GM19238 (cell line): ENCODE measurements around the gene PKD1L1.
"Not testable (repeated sequence)": the region's sequence is repeated elsewhere in the genome, so short reads cannot be mapped to it uniquely, and the experiment has no call there.

Experiments used
- DNase-seq: peaks from one replicate; pipeline ENCODE4 v3.0.0; 2011; ENCODE audit warnings: low spot score; ENCODE audit not compliant: insufficient read length

PKD1L1 gene

GRCh38 chr7:47772492-47772891 is 175.8 kb downstream of the PKD1L1 start:
- no peak for DNase-seq

DNA sequence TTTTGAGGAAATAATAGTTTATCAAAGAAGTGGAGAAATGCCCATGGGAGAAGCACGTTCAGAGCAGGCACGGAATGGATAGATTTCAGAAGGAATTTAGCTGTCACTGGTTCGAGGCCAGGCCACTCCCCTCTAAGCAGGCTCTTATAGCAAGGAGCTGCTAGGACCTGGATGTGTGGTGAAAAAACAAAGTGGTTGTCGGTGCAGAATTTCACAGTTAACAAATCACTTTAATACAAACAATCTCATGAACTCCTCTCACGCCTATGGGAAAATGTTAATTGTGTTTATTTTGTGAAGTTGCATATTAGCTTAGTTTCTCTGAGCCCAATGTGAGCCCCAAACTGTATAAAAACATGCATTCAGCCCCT is 176.3 kb downstream of the PKD1L1 start:
- DNase-seq = no peak

- no peak for DNase-seq
Measured at GRCh38 chr7:47771336-47771989, 176.8 kb downstream of the PKD1L1 start.

DNA sequence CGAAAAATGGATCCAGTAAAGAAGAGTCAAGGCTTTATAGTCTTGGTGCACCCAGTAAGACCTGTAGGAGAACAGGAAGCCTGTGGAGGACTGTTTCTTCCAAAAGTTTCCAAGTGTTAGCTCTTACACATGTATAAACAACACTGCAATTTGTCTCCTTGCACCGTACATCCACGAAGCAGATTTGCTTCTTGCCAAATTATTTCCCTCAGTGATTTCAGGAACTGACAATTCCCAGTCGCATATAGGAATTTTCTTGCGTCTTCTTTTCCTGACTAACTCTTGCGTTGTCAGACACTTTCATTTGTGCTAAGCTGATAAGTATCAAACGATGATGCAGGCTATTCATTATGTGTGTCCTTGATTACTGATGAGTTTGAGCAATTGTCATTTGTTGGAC is 182.1 kb downstream of the PKD1L1 start:
- no peak for DNase-seq

DNA sequence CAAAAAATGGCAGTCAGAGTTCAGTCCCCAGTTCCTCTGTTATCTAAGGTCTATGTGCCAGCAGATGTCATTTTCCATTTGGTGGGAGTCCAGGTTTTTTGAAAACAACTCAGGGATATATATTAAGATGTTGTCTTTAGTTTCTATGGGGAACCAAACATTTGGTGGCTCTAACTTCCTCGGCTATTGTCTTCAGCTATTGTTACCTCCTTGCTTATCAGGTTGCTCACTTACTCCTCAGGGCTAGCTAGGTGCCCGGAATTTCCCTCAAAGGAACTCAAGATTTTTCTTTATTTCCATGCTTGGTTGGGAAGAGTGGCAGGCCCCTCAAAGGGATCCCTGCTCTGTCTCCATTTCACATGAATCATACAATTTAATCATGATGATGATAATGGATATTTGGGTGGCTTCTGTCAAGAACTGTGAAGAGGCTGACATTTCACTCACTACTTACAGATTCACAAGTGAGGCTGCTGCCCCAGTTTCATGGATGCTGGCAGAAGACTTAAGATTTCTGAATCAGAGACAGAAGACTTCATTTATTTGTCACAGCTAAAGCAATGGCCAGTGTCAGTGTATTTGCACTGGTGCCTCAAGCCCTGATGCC is 182.8 kb downstream of the PKD1L1 start:
- no peak for DNase-seq

DNA sequence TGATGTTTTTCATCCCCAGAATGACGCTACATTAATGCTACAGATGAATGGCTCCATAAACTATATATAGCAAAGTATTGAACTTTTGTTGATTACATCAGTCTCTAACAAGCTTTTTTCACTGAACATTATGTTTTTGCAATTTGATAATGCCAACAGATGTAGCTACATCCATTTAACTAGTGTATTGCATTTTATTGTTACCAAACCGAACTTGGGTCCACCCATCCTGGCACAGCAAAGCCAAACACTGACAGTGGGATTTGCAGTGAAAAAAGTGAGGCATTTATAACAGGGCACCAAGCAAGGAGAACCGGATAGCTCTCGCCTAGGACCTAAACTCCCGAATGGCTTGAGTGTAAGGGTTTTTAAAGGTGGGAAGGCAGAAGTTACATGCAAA is 183.5 kb downstream of the PKD1L1 start:
- DNase-seq = no peak

DNA sequence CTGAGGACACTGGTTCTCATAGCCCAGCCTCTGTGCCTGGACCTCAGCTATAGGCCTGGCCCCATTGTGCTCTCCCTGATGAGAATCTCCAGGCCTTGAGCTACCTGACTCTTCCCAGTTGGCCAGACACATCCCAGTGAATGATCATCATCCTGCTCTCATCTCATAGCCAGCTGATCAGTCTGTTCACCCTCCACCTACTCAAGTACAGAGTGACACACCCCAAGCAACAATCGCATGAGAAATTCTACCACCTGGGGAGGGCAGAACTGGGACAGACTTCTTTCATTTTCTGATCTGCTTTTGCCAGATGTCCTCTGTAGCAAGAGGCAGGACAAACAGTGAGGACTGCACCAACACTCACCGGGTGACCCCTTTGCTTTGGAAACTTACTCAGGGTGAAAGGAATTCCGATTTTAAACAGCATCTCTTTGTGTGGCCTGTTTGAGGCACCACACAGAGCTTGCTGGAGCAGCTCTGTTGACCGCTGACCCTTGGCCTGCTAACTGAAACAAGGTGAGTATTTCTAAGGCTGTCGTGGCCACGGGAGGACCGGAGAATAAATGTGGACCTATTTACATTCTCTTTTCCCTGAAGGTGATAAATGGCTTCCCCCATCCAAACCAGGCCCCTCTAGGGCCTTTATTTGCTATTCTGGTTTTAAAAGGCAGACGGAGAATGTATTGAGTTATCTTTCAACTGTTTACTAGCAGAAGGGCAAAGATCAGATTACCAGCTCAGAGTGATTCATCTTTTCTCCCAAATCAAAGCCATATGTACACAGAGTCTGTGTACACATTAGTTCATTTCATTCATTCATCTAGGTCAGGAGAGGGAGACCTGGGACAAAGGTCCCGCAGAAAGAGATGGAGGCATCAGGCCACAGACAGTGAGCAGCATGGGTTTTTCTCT is 184.9 kb downstream of the PKD1L1 start:
- DNase-seq = no peak

DNA sequence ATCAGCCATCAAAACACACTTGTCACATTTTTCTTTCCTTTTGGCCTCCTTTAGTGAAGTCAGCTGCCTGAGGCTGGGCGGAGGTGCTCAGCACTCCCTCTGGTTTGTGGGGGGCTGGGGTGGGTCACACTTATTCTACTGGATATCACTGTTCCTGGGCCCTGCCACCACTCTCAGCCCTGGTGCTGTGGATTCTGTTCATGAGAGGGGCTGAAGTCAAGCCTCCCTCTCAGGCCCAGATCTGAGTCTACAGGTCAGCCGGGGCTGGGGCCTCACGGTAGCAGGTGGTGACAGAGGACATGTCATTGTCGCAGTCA is 185.6 kb downstream of the PKD1L1 start:
- DNase-seq = no peak

- DNase-seq = no peak
Measured at GRCh38 chr7:47762207-47762606, 186.1 kb downstream of the PKD1L1 start.

GRCh38 chr7:47759056-47759706 is 189.1 kb downstream of the PKD1L1 start:
- DNase-seq = no peak

GRCh38 chr7:47758546-47758945 is 189.7 kb downstream of the PKD1L1 start:
- no peak for DNase-seq

DNA sequence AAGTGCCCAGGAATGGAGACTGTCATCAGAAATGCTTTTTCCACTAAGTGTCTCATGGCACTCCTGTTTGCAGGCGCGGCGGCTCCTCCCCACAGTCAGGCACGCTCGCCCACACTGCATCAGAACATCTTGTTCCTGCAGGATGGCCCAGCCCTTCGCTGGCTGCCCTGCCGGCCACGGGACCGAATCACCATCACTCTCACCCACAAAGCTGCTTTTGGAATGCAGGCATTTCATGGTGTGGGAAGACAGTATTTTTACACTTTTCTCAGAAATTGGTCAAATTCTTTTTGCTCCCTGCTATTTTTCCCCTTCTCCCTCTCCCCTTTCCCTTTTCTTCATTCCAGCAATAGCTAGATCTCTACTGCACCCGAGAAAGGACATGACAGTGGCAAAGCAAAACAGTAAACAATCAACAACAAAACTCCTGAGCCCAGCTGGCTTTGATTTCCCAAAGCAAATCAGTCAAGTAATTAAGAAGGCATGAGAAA is 190.3 kb downstream of the PKD1L1 start:
- no peak for DNase-seq

DNA sequence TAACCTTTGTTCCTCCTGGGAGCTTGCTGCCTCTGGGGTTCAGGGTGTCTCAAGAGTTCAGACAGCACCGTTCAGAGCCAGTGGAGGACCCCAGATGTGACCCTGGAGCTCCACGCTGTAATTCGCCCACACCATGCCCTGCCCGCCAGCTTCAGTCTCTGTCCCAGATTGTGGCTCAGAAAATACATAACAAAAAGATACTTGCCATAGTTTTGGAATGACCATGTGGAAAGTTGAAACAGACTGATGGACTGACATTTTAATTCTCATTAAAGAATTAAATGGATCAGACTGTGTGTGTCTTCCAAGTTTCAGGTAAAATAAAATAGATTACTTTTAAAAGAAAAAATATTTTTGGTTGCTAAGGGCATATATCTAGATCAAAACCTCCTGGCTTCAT is 191.6 kb downstream of the PKD1L1 start:
- no peak for DNase-seq

- DNase-seq = no peak
Measured at GRCh38 chr7:47755248-47755647, 193.0 kb downstream of the PKD1L1 start.

- DNase-seq = not testable (repeated sequence)
Measured at GRCh38 chr7:47751724-47752123, 196.5 kb downstream of the PKD1L1 start.

- DNase-seq = no peak
Measured at GRCh38 chr7:47751043-47751442, 197.2 kb downstream of the PKD1L1 start.

GRCh38 chr7:47748041-47748440 is 200.2 kb downstream of the PKD1L1 start:
- no peak for DNase-seq

- no peak for DNase-seq
Measured at GRCh38 chr7:47747160-47747559, 201.1 kb downstream of the PKD1L1 start.

DNA sequence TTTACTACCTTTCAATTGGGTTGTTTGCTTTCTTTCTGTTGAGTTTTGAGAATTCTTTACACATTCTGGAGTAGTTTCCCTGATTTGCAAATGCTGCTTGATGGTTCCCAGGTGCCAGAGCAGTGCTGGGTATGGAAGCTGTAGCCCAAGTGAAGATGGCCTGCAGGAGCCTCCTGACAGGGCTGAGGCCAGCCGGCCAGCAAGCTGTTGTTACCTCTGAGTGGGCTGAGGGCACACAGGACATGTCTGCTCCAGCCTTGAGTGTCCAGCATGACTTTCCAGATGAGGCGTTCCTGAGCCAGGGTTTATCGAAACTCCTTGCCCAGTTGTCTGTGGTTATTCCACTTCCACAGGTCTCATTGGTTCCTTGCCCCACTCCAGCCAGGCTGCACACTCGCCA is 201.8 kb downstream of the PKD1L1 start:
- DNase-seq = no peak

- DNase-seq = no peak
Measured at GRCh38 chr7:47744883-47745282, 203.4 kb downstream of the PKD1L1 start.

GRCh38 chr7:47743965-47744591 is 204.2 kb downstream of the PKD1L1 start:
- no peak for DNase-seq
